WTC11 (cell line): ENCODE results near the gene NFILZ.

Source experiments
- ESRRA ChIP-seq: sonication (generic); formaldehyde crosslinking; IDR thresholded peaks from 2 replicates; pipeline ENCODE4 v1.8.1; 2022; ENCODE audit warnings: mild to moderate bottlenecking, missing genetic modification reagents, borderline replicate concordance
- JUN ChIP-seq: sonication (generic); formaldehyde crosslinking; IDR thresholded peaks from 2 replicates; pipeline ENCODE4 v1.8.0; 2023; ENCODE audit warnings: mild to moderate bottlenecking, missing genetic modification reagents
- MAX ChIP-seq: sonication (generic); formaldehyde crosslinking; IDR thresholded peaks from 2 replicates; pipeline ENCODE4 v1.8.0; 2022; ENCODE audit warnings: mild to moderate bottlenecking, missing genetic modification reagents
- TF ChIP-seq, protein P1 (sequence below): fragments of 200-600 bp; IDR thresholded peaks from 2 replicates; pipeline ENCODE4 v1.8.0; 2022; ENCODE audit warnings: antibody characterized with exemption

DNA sequence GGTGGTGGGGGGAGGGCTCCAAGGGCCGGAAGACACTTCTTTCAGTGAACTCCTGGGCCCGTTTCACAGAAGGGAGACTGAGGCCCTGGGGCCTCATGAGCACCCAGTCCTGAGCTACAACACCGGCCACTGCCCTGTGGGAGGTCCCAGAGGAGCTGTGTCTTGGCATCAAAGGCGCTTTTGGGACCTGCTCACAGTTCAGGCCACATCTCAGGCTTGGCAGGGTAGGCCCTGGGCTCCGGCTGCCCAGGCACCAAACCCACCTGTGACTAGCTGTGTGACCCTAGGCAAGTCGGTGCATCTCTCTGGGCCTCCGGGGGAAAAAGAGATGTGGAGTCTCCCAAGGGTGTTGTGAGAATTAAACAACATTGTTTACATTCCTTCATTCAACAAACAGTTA lies 29.5 kb downstream of the NFILZ start:
- no peak for TF ChIP-seq JUN (CRISPR knock-in tag)
- TF ChIP-seq, protein P1, sequence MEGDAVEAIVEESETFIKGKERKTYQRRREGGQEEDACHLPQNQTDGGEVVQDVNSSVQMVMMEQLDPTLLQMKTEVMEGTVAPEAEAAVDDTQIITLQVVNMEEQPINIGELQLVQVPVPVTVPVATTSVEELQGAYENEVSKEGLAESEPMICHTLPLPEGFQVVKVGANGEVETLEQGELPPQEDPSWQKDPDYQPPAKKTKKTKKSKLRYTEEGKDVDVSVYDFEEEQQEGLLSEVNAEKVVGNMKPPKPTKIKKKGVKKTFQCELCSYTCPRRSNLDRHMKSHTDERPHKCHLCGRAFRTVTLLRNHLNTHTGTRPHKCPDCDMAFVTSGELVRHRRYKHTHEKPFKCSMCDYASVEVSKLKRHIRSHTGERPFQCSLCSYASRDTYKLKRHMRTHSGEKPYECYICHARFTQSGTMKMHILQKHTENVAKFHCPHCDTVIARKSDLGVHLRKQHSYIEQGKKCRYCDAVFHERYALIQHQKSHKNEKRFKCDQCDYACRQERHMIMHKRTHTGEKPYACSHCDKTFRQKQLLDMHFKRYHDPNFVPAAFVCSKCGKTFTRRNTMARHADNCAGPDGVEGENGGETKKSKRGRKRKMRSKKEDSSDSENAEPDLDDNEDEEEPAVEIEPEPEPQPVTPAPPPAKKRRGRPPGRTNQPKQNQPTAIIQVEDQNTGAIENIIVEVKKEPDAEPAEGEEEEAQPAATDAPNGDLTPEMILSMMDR, result no peak
- no peak for TF ChIP-seq MAX (CRISPR knock-in tag)
- no peak for TF ChIP-seq ESRRA (CRISPR knock-in tag)
